WTC11 (cell line): ENCODE measurements around the gene ASB1. TPM values are rescaled to one million over a fixed set of nuclear protein-coding genes. Genes with fewer than 3 reads are reported as not detected.
"Not testable (repeated sequence)": the region's sequence is repeated elsewhere in the genome, so short reads cannot be mapped to it uniquely, and the experiment has no call there.

Experiments
- ATAC-seq: fragments of 200-7000 bp; cut with Tn5 transposase; 2 replicates; pipeline ENCODE4 v1.10.0; 2021; ENCODE audit warnings: mild to moderate bottlenecking, moderate library complexity
- CTCF ChIA-PET: fragments of 300-600 bp; sonication (Branson Sonifier 250); formaldehyde crosslinking; loops from one replicate; lab custom pipeline; 2021; ENCODE audit warnings: antibody characterized with exemption; lab: Charles Lee
- POLR2A ChIA-PET: fragments of 350-600 bp; sonication (Branson Sonifier 250); formaldehyde crosslinking; loops from one replicate; lab custom pipeline; 2021; ENCODE audit warnings: antibody characterized with exemption; lab: Charles Lee
- DNase-seq: peaks from one replicate; pipeline ENCODE4 v3.0.0; 2021; ENCODE audit warnings: low spot score
- H3K27ac Mint-ChIP-seq: 2 replicates; pipeline ENCODE4 v1.8.0; 2021; ENCODE audit warnings: mixed read lengths
- H3K27me3 Mint-ChIP-seq: 2 replicates; pipeline ENCODE4 v1.8.0; 2021; ENCODE audit warnings: low read depth, mild to moderate bottlenecking, moderate library complexity, mixed read lengths
- H3K36me3 Mint-ChIP-seq: 2 replicates; pipeline ENCODE4 v1.8.0; 2021; ENCODE audit warnings: mixed read lengths
- H3K4me1 Mint-ChIP-seq: 2 replicates; pipeline ENCODE4 v1.8.0; 2022; ENCODE audit warnings: mixed read lengths
- H3K4me3 Mint-ChIP-seq: 2 replicates; pipeline ENCODE4 v1.8.0; 2021; ENCODE audit warnings: mild to moderate bottlenecking, moderate library complexity, mixed read lengths
- H3K9me3 Mint-ChIP-seq: 2 replicates; pipeline ENCODE4 v1.8.0; 2021; ENCODE audit warnings: mixed read lengths
- ARID4B ChIP-seq: sonication (generic); formaldehyde crosslinking; IDR thresholded peaks from 2 replicates; pipeline ENCODE4 v1.8.0; 2023; ENCODE audit warnings: missing genetic modification reagents, mild to moderate bottlenecking, borderline replicate concordance
- FOXK1 ChIP-seq: sonication (generic); formaldehyde crosslinking; IDR thresholded peaks from 2 replicates; pipeline ENCODE4 v1.8.0; 2022; ENCODE audit warnings: mild to moderate bottlenecking, moderate library complexity, missing genetic modification reagents
- GABPB1 ChIP-seq: sonication (generic); formaldehyde crosslinking; IDR thresholded peaks from 2 replicates; pipeline ENCODE4 v1.8.1; 2023; ENCODE audit warnings: mild to moderate bottlenecking, missing genetic modification reagents
- GRHL2 ChIP-seq: fragments of 250-450 bp; sonication (Bioruptor Pico); IDR thresholded peaks from 2 replicates; pipeline ENCODE4 v1.8.0; 2022; ENCODE audit warnings: mild to moderate bottlenecking, moderate library complexity; ENCODE audit not compliant: insufficient replicate concordance, severe bottlenecking
- JAZF1 ChIP-seq: fragments of 250-450 bp; sonication (Bioruptor Pico); IDR thresholded peaks from 2 replicates; pipeline ENCODE4 v1.9.0; 2021; ENCODE audit warnings: moderate library complexity, mild to moderate bottlenecking, inconsistent platforms
- MAX ChIP-seq: sonication (generic); formaldehyde crosslinking; IDR thresholded peaks from 2 replicates; pipeline ENCODE4 v1.8.0; 2022; ENCODE audit warnings: mild to moderate bottlenecking, missing genetic modification reagents
- NR1H2 ChIP-seq: sonication (generic); formaldehyde crosslinking; IDR thresholded peaks from 2 replicates; pipeline ENCODE4 v1.9.0; 2021; ENCODE audit warnings: mild to moderate bottlenecking, moderate library complexity, missing genetic modification reagents
- NR3C1 ChIP-seq: sonication (generic); formaldehyde crosslinking; conservative IDR thresholded peaks from 2 replicates; pipeline ENCODE4 v1.8.1; 2023; ENCODE audit warnings: low read depth, mild to moderate bottlenecking, missing genetic modification reagents
- RELA ChIP-seq: sonication (generic); formaldehyde crosslinking; IDR thresholded peaks from 2 replicates; pipeline ENCODE4 v1.8.1; 2022; ENCODE audit warnings: missing genetic modification reagents, mild to moderate bottlenecking, borderline replicate concordance
- SP1 ChIP-seq: sonication (generic); formaldehyde crosslinking; conservative IDR thresholded peaks from 2 replicates; pipeline ENCODE4 v1.8.1; 2022; ENCODE audit warnings: missing genetic modification reagents
- TEAD4 ChIP-seq: sonication (generic); formaldehyde crosslinking; IDR thresholded peaks from 2 replicates; pipeline ENCODE4 v1.8.0; 2022; ENCODE audit warnings: mild to moderate bottlenecking, missing genetic modification reagents
- ZNF138 ChIP-seq: sonication (generic); formaldehyde crosslinking; conservative IDR thresholded peaks from 2 replicates; pipeline ENCODE4 v1.8.1; 2022; ENCODE audit warnings: mild to moderate bottlenecking, moderate library complexity, missing genetic modification reagents
- ZNF317 ChIP-seq: sonication (generic); formaldehyde crosslinking; IDR thresholded peaks from 2 replicates; pipeline ENCODE4 v1.8.1; 2023; ENCODE audit warnings: low read depth, mild to moderate bottlenecking, moderate library complexity, missing genetic modification reagents, borderline replicate concordance
- ZNF416 ChIP-seq: fragments of 250-450 bp; sonication (Bioruptor Pico); IDR thresholded peaks from 2 replicates; pipeline ENCODE4 v1.9.0; 2021; ENCODE audit warnings: mild to moderate bottlenecking, inconsistent platforms
- ZNF512 ChIP-seq: sonication (generic); formaldehyde crosslinking; IDR thresholded peaks from 2 replicates; pipeline ENCODE4 v1.8.1; 2022; ENCODE audit warnings: missing genetic modification reagents, borderline replicate concordance
- total RNA-seq: library from RNA; stranded (reverse); gene quantifications from 3 replicates; pipeline ENCODE4 v1.2.3, GENCODE V29; 2021
- TF ChIP-seq, protein P1 (sequence below): fragments of 250-450 bp; sonication (Bioruptor Pico); IDR thresholded peaks from 2 replicates; pipeline ENCODE4 v1.8.0; 2021; ENCODE audit warnings: mild to moderate bottlenecking
- TF ChIP-seq, protein P2 (sequence below): sonication (generic); formaldehyde crosslinking; IDR thresholded peaks from 2 replicates; pipeline ENCODE4 v1.8.0; 2023; ENCODE audit warnings: missing genetic modification reagents
- TF ChIP-seq, protein P3 (sequence below): fragments of 250-450 bp; sonication (Bioruptor Pico); IDR thresholded peaks from 2 replicates; pipeline ENCODE4 v1.9.0; 2021; ENCODE audit warnings: moderate library complexity, mild to moderate bottlenecking, inconsistent platforms, borderline replicate concordance

The ASB1 gene
- total RNA-seq, 1 experiment from 2014 or later, result 43.9 TPM

GRCh38 chr2:238440767-238441166 is 14.0 kb downstream of the ASB1 start (continued):
- TF ChIP-seq ARID4B (CRISPR knock-in tag), result no peak
- no peak for TF ChIP-seq JAZF1
- TF ChIP-seq, all 79 proteins: peak for 0

DNA sequence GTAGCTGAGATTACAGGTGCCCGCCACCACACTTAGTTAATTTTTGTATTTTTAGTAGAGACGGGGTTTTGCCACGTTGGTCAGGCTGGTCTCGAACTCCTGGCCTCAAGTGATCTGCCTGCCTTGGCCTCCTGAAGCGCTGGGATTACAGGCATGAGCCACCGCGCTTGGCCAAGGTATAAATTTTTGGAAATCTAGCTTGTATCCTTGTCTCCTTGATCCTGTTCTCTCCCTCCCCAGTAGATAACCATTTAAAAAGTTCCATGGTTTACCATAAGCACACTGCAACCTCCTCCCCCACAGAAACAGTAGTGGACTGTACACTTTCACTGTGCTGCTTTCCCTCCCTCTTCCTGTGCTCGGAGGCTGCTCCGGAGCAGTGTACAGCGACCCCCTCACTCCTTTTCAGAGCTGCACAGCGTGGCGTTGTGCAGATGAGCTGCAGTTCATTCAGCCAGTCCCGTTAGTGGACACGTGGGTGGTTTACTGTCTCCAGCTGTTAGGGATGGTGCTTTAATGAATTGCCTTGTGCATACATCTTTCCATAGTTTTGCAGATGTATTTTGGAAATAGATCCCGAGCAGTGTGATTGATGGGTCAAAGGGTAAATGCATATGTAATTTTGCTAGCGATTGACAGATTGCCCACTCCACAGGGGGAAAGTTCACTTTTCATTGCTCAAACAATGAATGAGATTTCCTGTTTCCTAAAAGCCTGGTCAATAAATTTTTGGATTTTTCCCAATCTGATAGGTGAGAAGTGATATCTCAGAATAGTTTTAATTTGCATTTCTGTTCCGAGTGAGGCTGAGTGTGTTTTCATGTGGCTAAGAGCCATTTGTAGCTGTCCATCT is 14.8 kb downstream of the ASB1 start:
- POLR2A ChIA-PET, result interaction anchor here (0.5 kb wide), 1 partner anchor 758 kb away, joined by 3 read pairs; no protein-coding TSS in a partner anchor
- DNase-seq, result no peak
- TF ChIP-seq GABPB1 (CRISPR knock-in tag) (0 out of 2 replicates have a peak, but pooled peaks have one; percentile 56), ZNF512 (CRISPR knock-in tag) (no peak)
- H3K27me3 Mint-ChIP-seq, result no peaks in the 10 kb centered on the region
- peaks cover 39% of the 10 kb centered on the region for H3K36me3 Mint-ChIP-seq
- H3K4me3 Mint-ChIP-seq, result no peak overlapping the region
- H3K27ac Mint-ChIP-seq, result 0 out of 2 replicates have a peak overlapping the region, but pooled peaks have one; percentile 81
- peaks cover 19% of the 10 kb centered on the region for H3K4me1 Mint-ChIP-seq
- CTCF ChIA-PET, result interaction anchor here (0.6 kb wide), 1 partner anchor 80 kb away, joined by 3 read pairs; no protein-coding TSS in a partner anchor
- ATAC-seq, result no peak
- H3K9me3 Mint-ChIP-seq, result no peaks in the 10 kb centered on the region

GRCh38 chr2:238442257-238442656 is 15.5 kb downstream of the ASB1 start:
- ATAC-seq, CTCF ChIA-PET, H3K4me3 Mint-ChIP-seq, H3K27me3 Mint-ChIP-seq, DNase-seq, H3K9me3 Mint-ChIP-seq, H3K27ac Mint-ChIP-seq: not testable (repeated sequence)
- H3K4me1 Mint-ChIP-seq, result peaks cover 19% of the 10 kb centered on the region
- peaks cover 40% of the 10 kb centered on the region for H3K36me3 Mint-ChIP-seq
- POLR2A ChIA-PET, result interaction anchor here (0.5 kb wide), 1 partner anchor 759 kb away, joined by 3 read pairs; no protein-coding TSS in a partner anchor

DNA sequence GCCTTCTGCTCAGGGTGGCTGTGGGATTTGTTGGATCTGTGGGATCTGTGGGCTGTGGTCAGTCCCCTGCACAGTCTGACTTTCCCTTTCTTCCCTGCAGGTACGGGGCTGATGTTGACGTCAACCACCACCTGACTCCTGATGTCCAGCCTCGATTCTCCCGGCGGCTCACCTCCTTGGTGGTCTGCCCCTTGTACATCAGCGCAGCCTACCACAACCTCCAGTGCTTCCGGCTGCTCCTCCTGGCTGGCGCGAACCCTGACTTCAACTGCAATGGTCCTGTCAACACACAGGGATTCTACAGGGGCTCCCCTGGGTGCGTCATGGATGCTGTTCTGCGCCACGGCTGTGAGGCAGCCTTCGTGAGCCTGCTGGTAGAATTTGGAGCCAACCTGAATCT is 17.5 kb downstream of the ASB1 start:
- ATAC-seq (no peak), DNase-seq (no peak)
- peaks cover 19% of the 10 kb centered on the region for H3K4me1 Mint-ChIP-seq
- H3K9me3 Mint-ChIP-seq, result no peaks in the 10 kb centered on the region
- ChIA-PET POLR2A (no interaction called here), CTCF (interaction anchor here (1.2 kb wide), 1 partner anchor 74 kb away, joined by 3 read pairs; no protein-coding TSS in a partner anchor)
- peaks cover 45% of the 10 kb centered on the region for H3K36me3 Mint-ChIP-seq
- no peaks in the 10 kb centered on the region for H3K27me3 Mint-ChIP-seq
- peak overlapping the region; percentile 71; the same call in 1 of the 2 replicates for H3K27ac Mint-ChIP-seq
- H3K4me3 Mint-ChIP-seq, result no peak overlapping the region
- TF ChIP-seq, protein P1, sequence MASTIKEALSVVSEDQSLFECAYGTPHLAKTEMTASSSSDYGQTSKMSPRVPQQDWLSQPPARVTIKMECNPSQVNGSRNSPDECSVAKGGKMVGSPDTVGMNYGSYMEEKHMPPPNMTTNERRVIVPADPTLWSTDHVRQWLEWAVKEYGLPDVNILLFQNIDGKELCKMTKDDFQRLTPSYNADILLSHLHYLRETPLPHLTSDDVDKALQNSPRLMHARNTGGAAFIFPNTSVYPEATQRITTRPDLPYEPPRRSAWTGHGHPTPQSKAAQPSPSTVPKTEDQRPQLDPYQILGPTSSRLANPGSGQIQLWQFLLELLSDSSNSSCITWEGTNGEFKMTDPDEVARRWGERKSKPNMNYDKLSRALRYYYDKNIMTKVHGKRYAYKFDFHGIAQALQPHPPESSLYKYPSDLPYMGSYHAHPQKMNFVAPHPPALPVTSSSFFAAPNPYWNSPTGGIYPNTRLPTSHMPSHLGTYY (CRISPR knock-in tag), result no peak
- TF ChIP-seq, protein P2, sequence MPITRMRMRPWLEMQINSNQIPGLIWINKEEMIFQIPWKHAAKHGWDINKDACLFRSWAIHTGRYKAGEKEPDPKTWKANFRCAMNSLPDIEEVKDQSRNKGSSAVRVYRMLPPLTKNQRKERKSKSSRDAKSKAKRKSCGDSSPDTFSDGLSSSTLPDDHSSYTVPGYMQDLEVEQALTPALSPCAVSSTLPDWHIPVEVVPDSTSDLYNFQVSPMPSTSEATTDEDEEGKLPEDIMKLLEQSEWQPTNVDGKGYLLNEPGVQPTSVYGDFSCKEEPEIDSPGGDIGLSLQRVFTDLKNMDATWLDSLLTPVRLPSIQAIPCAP (CRISPR knock-in tag), result no peak
- TF ChIP-seq, protein P3, sequence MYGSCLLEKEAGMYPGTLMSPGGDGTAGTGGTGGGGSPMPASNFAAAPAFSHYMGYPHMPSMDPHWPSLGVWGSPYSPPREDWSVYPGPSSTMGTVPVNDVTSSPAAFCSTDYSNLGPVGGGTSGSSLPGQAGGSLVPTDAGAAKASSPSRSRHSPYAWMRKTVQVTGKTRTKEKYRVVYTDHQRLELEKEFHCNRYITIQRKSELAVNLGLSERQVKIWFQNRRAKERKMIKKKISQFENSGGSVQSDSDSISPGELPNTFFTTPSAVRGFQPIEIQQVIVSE (CRISPR knock-in tag), result no peak
- TF ChIP-seq TEAD4 (no peak), MAX (CRISPR knock-in tag) (no peak), NR3C1 (CRISPR knock-in tag) (no peak), ZNF416 (CRISPR knock-in tag) (no peak), ZNF317 (CRISPR knock-in tag) (no peak), FOXK1 (CRISPR knock-in tag) (no peak), NR1H2 (CRISPR knock-in tag) (no peak), GRHL2 (CRISPR knock-in tag) (no peak), RELA (CRISPR knock-in tag) (no peak), SP1 (CRISPR knock-in tag) (no peak), ZNF138 (CRISPR knock-in tag) (no peak)
